Loucy (cell line): ENCODE measurements around the gene ZKSCAN4.

Source experiments
- H2AFZ ChIP-seq: fragments of 200-600 bp; sonication (generic); 2 replicates; pipeline ENCODE4 v1.6.0; 2016; ENCODE audit warnings: antibody characterized with exemption, mild to moderate bottlenecking, low read length, moderate library complexity
- H3F3A ChIP-seq: fragments of 200-600 bp; 2 replicates; pipeline ENCODE4 v1.6.0; 2016; ENCODE audit warnings: antibody characterized with exemption, low read depth, mild to moderate bottlenecking
- H3K27me3 ChIP-seq: fragments of 200-600 bp; sonication (generic); 2 replicates; pipeline ENCODE4 v1.6.1; 2014; ENCODE audit warnings: low read length, mild to moderate bottlenecking; ENCODE audit not compliant: insufficient read depth, poor library complexity, severe bottlenecking
- H3K36me3 ChIP-seq: fragments of 200-600 bp; sonication (generic); 2 replicates; pipeline ENCODE4 v1.6.1; 2016; ENCODE audit warnings: low read length; ENCODE audit not compliant: insufficient read depth
- H3K4me1 ChIP-seq: fragments of 200-600 bp; sonication (generic); 2 replicates; pipeline ENCODE4 v1.5.1; 2014; ENCODE audit warnings: low read length, mild to moderate bottlenecking; ENCODE audit not compliant: insufficient read depth, poor library complexity, severe bottlenecking
- H3K4me2 ChIP-seq: fragments of 200-600 bp; sonication (generic); 2 replicates; pipeline ENCODE4 v1.6.0; 2014; ENCODE audit warnings: antibody characterized with exemption, low read length, low read depth, mild to moderate bottlenecking; ENCODE audit not compliant: poor library complexity, severe bottlenecking
- H3K4me3 ChIP-seq: fragments of 200-600 bp; sonication (generic); 2 replicates; pipeline ENCODE4 v1.5.1; 2014; ENCODE audit warnings: low read length, mild to moderate bottlenecking, mixed read lengths; ENCODE audit not compliant: poor library complexity, severe bottlenecking
- H3K79me2 ChIP-seq: fragments of 200-600 bp; sonication (generic); 2 replicates; pipeline ENCODE4 v1.6.1; 2014; ENCODE audit warnings: low read length; ENCODE audit not compliant: insufficient read depth
- H3K9ac ChIP-seq: fragments of 200-600 bp; sonication (generic); 2 replicates; pipeline ENCODE4 v1.6.0; 2014; ENCODE audit warnings: mild to moderate bottlenecking, low read depth, low read length, moderate library complexity; ENCODE audit not compliant: poor library complexity, severe bottlenecking
- H3K9me2 ChIP-seq: fragments of 200-600 bp; sonication (generic); replicated peaks from 2 replicates; pipeline ENCODE4 v1.6.1; 2016; ENCODE audit warnings: low read depth, low read length, mixed read lengths
- H3K9me3 ChIP-seq: fragments of 200-600 bp; sonication (generic); 2 replicates; pipeline ENCODE4 v1.6.1; 2014; ENCODE audit warnings: mild to moderate bottlenecking, antibody characterized with exemption, low read length, low read depth; ENCODE audit not compliant: insufficient read depth
- H4K20me1 ChIP-seq: fragments of 200-600 bp; sonication (generic); 2 replicates; pipeline ENCODE4 v1.6.0; 2014; ENCODE audit warnings: antibody characterized with exemption, low read length, mild to moderate bottlenecking; ENCODE audit not compliant: insufficient read depth, poor library complexity, severe bottlenecking
- CTCF ChIP-seq: fragments of 200-600 bp; sonication (generic); conservative IDR thresholded peaks from 2 replicates; pipeline ENCODE4 v1.5.1; 2014; ENCODE audit warnings: mild to moderate bottlenecking, antibody characterized with exemption, low read length
- EZH2phosphoT487 ChIP-seq: fragments of 200-600 bp; IDR thresholded peaks from 2 replicates; pipeline ENCODE4 v1.6.1; 2018; ENCODE audit warnings: antibody characterized with exemption, mild to moderate bottlenecking, moderate library complexity, borderline replicate concordance

The ZKSCAN4 gene

GRCh38 chr6:28251661-28252008 lies 434 bp downstream of the ZKSCAN4 start:
- peak overlapping the region; percentile 88 for H3K4me2 ChIP-seq
- H3K9ac ChIP-seq: peak overlapping the region; percentile 81
- peaks cover 21% of the 10 kb centered on the region for H3K4me1 ChIP-seq
- no peaks in the 10 kb centered on the region for H3K9me2 ChIP-seq
- H3K9me3 ChIP-seq: no peaks in the 10 kb centered on the region
- peaks cover 3% of the 10 kb centered on the region; the same call in 1 of the 2 replicates for H3K36me3 ChIP-seq
- no peak for TF ChIP-seq EZH2phosphoT487
- no peak for TF ChIP-seq CTCF
- H4K20me1 ChIP-seq: no peaks in the 10 kb centered on the region
- peaks cover 31% of the 10 kb centered on the region for H3K79me2 ChIP-seq
- H3F3A ChIP-seq: no peaks in the 10 kb centered on the region
- peak overlapping the region; percentile 96 for H2AFZ ChIP-seq
- peak overlapping the region; percentile 99 for H3K4me3 ChIP-seq
- H3K27me3 ChIP-seq: no peaks in the 10 kb centered on the region

DNA sequence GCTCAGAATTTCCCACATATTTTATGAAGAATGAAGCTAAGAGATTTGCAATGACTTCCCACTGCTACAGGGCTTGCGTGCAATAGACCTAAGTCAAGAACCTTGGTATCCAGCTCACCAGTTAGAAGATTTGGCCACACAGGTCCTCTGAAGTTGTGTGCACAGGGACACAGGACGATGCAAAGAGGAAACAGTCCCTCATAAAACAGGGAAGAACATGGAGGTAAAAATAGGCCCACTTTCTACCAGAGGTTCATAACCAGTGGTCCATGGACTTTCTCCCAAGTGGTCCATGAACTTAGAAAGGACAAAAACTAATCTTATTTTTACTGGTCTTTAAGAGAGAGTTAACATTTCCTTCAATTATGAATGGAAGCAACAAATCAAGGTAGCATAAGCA lies 1.3 kb downstream of the ZKSCAN4 start:
- H3K4me1 ChIP-seq: peaks cover 21% of the 10 kb centered on the region
- H3K4me2 ChIP-seq: peak overlapping the region; percentile 88
- no peaks in the 10 kb centered on the region for H3K9me3 ChIP-seq
- H3K27me3 ChIP-seq: no peaks in the 10 kb centered on the region
- peak overlapping the region; percentile 81 for H3K9ac ChIP-seq
- no peaks in the 10 kb centered on the region for H4K20me1 ChIP-seq
- H3K79me2 ChIP-seq: peaks cover 31% of the 10 kb centered on the region
- peaks cover 12% of the 10 kb centered on the region; the same call in 1 of the 2 replicates for H3K36me3 ChIP-seq
- peak overlapping the region; percentile 99 for H3K4me3 ChIP-seq
- TF ChIP-seq CTCF (no peak), EZH2phosphoT487 (no peak)
- H2AFZ ChIP-seq: no peak overlapping the region
- H3F3A ChIP-seq: no peaks in the 10 kb centered on the region
- no peaks in the 10 kb centered on the region for H3K9me2 ChIP-seq

DNA sequence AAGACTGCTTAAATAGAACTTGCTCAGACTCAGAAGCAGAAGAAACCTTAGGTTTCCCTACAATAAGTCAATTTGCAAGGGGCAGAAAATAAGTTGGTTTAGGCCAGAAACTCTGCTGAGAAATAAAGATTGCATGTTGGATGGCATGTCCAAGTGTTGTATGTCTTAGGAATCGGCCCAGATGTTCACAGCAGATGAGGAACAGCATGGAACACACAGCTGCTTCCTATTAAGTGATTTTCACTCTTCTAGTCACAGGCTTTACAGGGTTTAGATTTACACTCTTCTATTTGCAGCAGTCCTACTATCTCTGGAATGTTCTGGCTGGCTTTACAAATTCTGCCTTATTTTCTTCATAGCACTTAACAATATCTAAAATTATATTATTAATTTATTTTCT lies 3.2 kb downstream of the ZKSCAN4 start:
- peaks cover 31% of the 10 kb centered on the region for H3K79me2 ChIP-seq

More for the DNA sequence above, 3.2 kb downstream of the ZKSCAN4 start:
- H3K9me3 ChIP-seq: no peaks in the 10 kb centered on the region
- peaks cover 21% of the 10 kb centered on the region for H3K4me1 ChIP-seq
- no peak overlapping the region for H3K9ac ChIP-seq
- no peaks in the 10 kb centered on the region for H3K9me2 ChIP-seq
- no peaks in the 10 kb centered on the region for H4K20me1 ChIP-seq
- H3K4me2 ChIP-seq: peak overlapping the region; percentile 63
- no peak overlapping the region for H2AFZ ChIP-seq
- TF ChIP-seq CTCF (no peak), EZH2phosphoT487 (no peak)
- peaks cover 20% of the 10 kb centered on the region; the same call in 1 of the 2 replicates for H3K36me3 ChIP-seq
- no peaks in the 10 kb centered on the region for H3K27me3 ChIP-seq
- H3K4me3 ChIP-seq: no peak overlapping the region
- no peaks in the 10 kb centered on the region for H3F3A ChIP-seq
